Progenitor cell of endocrine pancreas (in vitro differentiated cells): ENCODE measurements around the gene RAI14. TPM values are rescaled to one million over a fixed set of nuclear protein-coding genes. Genes with fewer than 3 reads are reported as not detected.

Source experiments
- DNase-seq: peaks from one replicate; pipeline ENCODE4 v3.0.0; 2021; ENCODE audit warnings: low spot score; ENCODE audit not compliant: unreplicated experiment
- H3K27ac Mint-ChIP-seq: 2 replicates; pipeline ENCODE4 v1.8.0; 2021; ENCODE audit warnings: mild to moderate bottlenecking, moderate library complexity, mixed read lengths
- H3K27me3 Mint-ChIP-seq: 2 replicates; pipeline ENCODE4 v1.8.0; 2021; ENCODE audit warnings: mixed read lengths
- H3K36me3 Mint-ChIP-seq: 2 replicates; pipeline ENCODE4 v1.8.0; 2022; ENCODE audit warnings: mixed read lengths; ENCODE audit not compliant: insufficient read depth
- H3K4me1 Mint-ChIP-seq: 2 replicates; pipeline ENCODE4 v1.8.0; 2021; ENCODE audit warnings: low read depth, mixed read lengths
- H3K4me3 Mint-ChIP-seq: 2 replicates; pipeline ENCODE4 v1.8.0; 2021; ENCODE audit warnings: low read depth, mild to moderate bottlenecking, moderate library complexity, mixed read lengths
- H3K9me3 Mint-ChIP-seq: 2 replicates; pipeline ENCODE4 v1.8.0; 2021; ENCODE audit warnings: low read depth, mixed read lengths
- CTCF ChIP-seq: fragments of 200-600 bp; sonication (generic); IDR thresholded peaks from one replicate; pipeline ENCODE4 v1.5.0; 2021; ENCODE audit warnings: antibody characterized with exemption, mild to moderate bottlenecking; ENCODE audit not compliant: unreplicated experiment
- total RNA-seq: library from RNA; stranded (reverse); gene quantifications from 2 replicates; pipeline ENCODE4 v1.2.1, GENCODE V29; 2021

Gene RAI14
- total RNA-seq, 1 donor from 2014 or later, result 121 TPM

- Mint-ChIP-seq H3K36me3 (peaks cover 14% of the 10 kb centered on the region), H3K27ac (peak overlapping the region; percentile 29), H3K4me1 (peaks cover 19% of the 10 kb centered on the region), H3K9me3 (no peaks in the 10 kb centered on the region), H3K27me3 (no peaks in the 10 kb centered on the region), H3K4me3 (no peak overlapping the region)
- no peak for TF ChIP-seq CTCF
- DNase-seq, result no peak
Observed at GRCh38 chr5:34660444-34660843, 4.3 kb downstream of the RAI14 start.

GRCh38 chr5:34663771-34664496 lies 7.8 kb downstream of the RAI14 start:
- no peaks in the 10 kb centered on the region for H3K9me3 Mint-ChIP-seq
- H3K27me3 Mint-ChIP-seq, result no peaks in the 10 kb centered on the region
- no peak overlapping the region for H3K27ac Mint-ChIP-seq
- H3K36me3 Mint-ChIP-seq, result peaks cover 14% of the 10 kb centered on the region
- H3K4me1 Mint-ChIP-seq, result peaks cover 7% of the 10 kb centered on the region
- H3K4me3 Mint-ChIP-seq, result no peak overlapping the region
- no peak for TF ChIP-seq CTCF
- no peak for DNase-seq

- no peaks in the 10 kb centered on the region for H3K9me3 Mint-ChIP-seq
- no peak for DNase-seq
- H3K4me1 Mint-ChIP-seq, result peaks cover 25% of the 10 kb centered on the region
- TF ChIP-seq CTCF, result no peak
- no peak overlapping the region for H3K27ac Mint-ChIP-seq
- peaks cover 9% of the 10 kb centered on the region for H3K36me3 Mint-ChIP-seq
- H3K4me3 Mint-ChIP-seq, result no peak overlapping the region
- no peaks in the 10 kb centered on the region for H3K27me3 Mint-ChIP-seq
Observed at GRCh38 chr5:34666392-34667080, 10.4 kb downstream of the RAI14 start.

- Mint-ChIP-seq H3K27ac (peak overlapping the region; percentile 27), H3K4me3 (no peak overlapping the region), H3K36me3 (peaks cover 6% of the 10 kb centered on the region), H3K27me3 (no peaks in the 10 kb centered on the region), H3K9me3 (no peaks in the 10 kb centered on the region), H3K4me1 (peaks cover 24% of the 10 kb centered on the region)
- no peak for TF ChIP-seq CTCF
- DNase-seq, result no peak
Observed at GRCh38 chr5:34667705-34668104, 11.6 kb downstream of the RAI14 start.

- Mint-ChIP-seq H3K4me1 (peaks cover 26% of the 10 kb centered on the region), H3K27ac (no peak overlapping the region), H3K9me3 (no peaks in the 10 kb centered on the region), H3K36me3 (peaks cover 2% of the 10 kb centered on the region), H3K27me3 (no peaks in the 10 kb centered on the region), H3K4me3 (no peak overlapping the region)
- DNase-seq, result no peak
- no peak for TF ChIP-seq CTCF
Observed at GRCh38 chr5:34669931-34670516, 13.9 kb downstream of the RAI14 start.
